Activated CD8-positive, alpha-beta memory T cell treated with anti-CD3 and anti-CD28 coated beads for 1 hour (primary cell): ENCODE measurements around the gene DMD.
"Not testable (repeated sequence)": the region's sequence is repeated elsewhere in the genome, so short reads cannot be mapped to it uniquely, and the experiment has no call there.

Experiments
- DNase-seq, 2 donors: peaks; one replicate each; pipeline ENCODE4 v3.0.0-alpha.2; 2020; ENCODE audit warnings: low read depth in 1 of 2; ENCODE audit errors: extremely low read depth in 1 of 2

Gene DMD

DNA sequence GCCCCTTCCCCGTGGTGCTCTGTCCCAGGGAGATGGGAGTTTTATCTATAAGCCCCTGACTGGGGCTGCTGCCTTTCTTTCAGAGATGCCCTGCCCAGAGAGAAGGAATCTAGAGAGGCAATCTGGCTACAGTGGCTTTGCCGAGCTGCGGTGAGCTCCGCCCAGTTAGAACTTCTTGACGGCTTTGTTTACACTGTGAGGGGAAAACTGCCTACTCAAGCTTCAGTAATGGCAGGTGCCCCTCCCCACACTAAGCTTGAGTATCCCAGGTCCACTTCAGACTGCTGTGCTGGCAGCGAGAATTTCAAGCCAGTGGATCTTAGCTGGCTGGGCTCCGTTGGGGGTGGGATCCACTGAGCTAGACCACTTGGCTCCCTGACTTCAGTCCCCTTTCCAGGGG, 1740.6 kb downstream of the DMD start:
- not testable (repeated sequence) for DNase-seq

DNA sequence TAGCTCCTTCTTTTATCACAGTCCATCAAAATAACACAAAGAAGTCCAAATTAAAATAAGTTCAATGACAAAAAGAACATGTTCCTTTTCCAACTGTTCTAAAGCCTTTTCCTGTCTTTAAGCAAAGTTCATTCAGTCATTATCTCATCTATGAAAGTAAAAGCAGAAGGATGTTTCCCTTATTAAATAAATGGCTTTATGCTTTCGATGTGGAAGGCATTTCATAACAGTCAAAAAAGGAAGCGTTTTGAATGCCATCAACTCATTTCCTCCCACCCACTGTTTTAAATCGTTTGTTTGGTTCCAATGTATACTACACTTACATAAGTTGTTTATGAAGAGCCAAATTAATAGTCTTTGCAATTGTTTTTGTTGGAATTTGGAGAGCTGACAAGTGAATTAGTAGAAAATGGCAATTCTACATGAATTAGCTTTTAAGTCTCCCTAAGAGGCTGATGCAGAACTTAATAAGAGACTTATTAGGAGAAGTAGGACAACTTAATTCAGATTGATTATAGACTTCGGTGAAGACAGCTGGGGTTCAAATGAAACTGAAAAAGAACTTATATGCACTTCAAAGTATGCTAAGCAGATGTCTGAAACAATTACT, 1746.9 kb downstream of the DMD start:
- DNase-seq, result no peak

DNA sequence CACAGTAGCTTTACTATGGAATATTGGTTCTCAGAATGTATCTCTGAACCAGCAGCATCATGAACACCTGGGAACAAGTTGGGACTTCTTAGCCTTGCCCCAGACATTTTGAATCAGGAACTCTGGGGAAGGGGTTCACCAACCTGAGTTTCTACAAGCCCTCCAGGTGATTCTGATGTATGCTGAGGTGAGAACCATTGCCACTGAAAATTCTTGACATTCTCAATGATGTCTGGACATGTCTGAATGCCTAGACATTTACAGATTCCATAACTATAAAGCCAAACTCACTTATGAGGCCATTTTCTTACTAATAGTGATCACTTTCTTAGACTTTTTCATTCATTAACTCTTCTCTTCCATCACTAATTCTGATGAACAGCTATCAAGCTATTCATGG, 1750.1 kb downstream of the DMD start:
- DNase-seq, result no peak

DNA sequence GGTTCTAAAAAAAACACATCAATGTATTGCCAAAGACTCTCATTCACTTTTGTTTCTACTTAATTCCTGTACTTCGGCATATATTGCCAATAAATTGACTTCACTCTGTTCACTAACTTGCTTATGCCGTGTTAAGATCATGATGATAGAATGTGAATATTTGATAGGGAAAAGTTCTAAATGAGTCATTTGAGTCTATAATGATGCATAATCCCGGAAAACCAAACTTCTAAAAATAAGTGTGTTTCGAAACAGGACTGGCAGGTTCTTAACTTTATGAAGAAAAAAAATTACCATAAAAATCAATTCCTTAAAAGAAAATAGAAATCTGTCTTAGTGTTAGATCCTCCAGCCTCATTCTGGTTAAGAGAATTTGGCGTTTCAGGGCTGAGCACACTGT, 1752.0 kb downstream of the DMD start:
- DNase-seq, result no peak

DNA sequence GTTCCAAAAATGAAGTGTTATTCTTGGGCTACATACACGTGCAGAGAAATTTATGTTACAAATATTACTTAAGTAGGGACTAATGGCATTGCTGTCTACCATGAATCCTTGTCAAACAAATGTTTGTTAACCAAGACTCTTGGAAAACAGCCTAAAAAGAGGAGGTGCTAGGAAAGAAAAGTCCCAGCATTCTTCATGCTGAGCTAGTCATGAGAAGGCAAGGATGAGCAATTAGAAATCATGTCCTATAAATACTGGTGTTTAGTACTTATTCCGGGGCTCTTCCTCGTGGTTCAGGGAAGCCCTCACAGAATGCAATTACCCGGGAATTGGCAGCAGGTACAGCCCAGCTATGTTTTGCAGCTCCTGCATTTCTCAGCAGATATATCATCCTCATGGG, 1761.4 kb downstream of the DMD start:
- DNase-seq, result no peak

DNA sequence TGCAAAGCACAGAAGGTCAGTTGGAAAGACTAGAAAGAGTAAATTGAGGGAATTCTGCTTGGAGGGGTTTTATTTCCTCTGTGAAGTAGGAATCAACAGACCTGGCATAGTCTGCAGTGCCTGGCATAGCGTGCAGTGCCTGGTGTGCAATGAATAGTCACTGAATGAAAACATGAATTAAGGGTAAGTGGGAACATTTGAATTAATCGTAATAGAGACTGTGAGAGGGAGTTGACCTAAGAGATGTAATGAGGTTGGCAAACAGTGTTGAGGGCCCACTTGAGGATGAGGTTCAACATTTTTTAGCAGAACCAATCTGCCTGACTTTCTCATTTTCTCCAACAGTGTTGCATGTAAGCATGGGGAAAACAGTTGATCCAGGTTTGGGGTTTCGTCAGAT, 1762.3 kb downstream of the DMD start:
- no peak for DNase-seq

DNA sequence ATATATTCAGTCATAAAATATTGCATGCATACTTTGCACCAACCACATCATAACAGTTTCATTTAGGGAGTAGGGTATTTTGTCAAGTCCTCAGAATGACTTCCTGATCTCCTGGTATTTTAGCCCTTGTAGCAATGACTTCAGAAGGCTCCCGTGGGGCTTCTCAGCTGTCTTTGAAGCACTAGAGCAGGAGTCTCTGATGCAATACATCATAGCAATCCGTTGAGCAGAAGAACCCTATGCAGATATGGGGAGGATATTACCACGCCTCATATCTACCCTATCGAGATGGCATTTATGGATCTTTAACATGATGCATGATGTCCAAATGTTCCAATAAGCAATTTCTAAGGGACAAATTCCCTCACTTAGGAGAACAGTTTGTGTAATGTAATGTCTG, 1765.8 kb downstream of the DMD start:
- DNase-seq, result no peak

DNA sequence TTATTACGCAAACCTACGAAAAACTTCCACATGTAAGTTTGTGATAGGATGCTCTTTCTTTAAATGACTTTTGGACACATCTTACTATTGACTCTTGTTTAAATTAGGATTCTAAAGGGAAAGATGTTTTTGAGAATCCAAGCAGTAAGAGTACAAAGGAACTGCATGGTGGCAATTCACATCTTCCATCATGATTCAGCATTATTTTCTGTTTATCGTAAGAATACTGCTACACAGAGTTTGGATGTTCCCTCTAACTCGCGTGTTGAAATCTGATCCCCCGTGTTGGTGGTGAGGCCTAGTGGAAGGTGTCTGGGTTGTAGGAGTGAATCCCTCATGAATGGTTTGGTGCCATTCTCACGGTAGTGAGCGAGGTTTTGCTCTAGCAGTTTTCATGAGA, 1767.7 kb downstream of the DMD start:
- DNase-seq, result no peak

DNA sequence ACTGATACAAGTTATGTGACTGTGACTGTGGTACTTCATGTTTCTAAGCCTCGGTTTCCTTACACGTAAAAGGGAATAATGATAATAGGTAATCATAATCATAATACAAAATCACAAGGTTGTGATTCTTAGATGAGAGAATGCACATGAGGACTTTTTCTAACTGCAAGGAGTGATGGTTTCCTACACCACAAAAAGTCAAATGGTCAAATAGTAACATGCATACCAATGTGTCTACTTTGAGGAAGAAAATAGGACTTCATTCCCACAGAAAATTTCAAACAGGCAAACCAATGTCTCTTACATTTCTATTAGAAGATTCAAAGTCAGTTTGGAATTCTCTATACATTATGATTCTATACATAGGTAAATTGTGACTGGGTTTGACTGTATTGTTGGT, 1770.8 kb downstream of the DMD start:
- no peak for DNase-seq

DNA sequence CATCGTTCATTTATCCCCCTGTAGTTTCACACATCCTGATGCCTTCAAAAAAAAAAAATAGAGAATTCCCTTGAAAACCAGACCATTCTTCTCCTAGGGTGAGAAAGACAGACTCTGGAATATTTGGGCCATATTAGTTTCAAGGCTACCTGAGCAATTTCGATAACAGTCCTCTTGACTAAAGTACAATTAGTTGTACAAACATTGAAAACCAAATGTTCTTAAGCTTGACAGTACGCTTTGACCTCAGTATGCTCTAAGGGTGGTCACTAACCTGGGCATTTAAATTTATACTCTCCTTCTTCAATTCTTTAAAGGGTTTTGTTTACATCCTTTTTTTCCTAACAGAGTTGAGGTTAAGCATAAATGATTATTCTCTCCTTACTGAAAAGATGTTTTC, 1774.9 kb downstream of the DMD start:
- DNase-seq, result no peak

DNA sequence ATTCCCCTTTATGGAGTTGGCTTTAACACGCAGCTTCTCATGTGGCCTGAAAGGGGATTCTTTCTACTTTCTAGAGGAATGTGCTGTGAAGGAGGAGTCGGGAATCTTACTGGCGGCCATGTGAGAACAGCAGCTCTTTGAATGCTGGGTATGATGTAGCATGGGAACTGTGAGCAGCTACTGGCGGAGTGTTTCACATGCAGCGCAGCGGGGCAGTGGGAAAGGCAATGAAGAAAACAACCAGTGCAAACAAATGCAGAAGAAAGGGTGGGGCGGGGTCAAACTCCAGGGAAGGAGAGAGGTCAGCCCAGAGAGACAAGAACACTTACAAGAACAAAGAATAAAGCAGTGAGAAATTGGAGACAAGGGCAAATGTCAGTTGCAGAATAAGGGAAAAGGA, 1775.8 kb downstream of the DMD start:
- no peak for DNase-seq

DNA sequence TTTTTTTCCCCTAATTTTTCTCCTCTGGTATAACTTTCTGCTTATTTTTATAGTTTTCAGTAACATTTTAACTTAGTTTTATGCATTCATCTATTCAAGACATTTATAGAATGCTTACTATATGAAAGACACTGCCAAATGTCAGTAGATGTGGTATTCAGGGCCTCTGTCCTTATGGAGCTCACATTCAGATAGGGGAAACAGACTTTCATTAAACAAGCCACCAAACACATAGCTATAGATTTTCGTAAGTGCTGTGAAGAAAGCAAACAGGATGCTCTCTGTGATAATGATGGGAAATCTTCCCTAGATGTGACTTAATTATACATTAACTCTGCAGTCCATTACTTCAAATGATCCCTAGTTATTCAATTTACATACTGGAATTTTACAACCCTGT, 1777.5 kb downstream of the DMD start:
- DNase-seq, result no peak

DNA sequence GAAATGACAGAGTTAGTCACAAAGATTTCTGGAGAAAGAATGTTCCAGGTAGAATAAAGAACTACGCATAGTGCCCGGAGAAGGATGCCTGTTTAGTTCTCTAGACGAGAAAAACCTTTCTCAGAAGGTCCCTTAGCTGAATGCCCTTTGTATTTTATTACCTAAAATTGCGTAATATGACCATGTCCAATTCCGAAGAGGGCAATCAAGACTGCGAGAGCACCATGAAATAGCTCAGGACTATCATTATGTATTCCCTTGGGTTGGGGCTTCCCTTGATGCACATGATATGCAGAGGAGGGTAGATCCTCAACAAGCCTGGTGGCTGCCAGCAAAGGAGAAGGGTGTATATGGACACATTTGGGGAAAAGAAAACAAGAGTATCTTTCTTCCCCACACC, 1781.4 kb downstream of the DMD start:
- no peak for DNase-seq

DNA sequence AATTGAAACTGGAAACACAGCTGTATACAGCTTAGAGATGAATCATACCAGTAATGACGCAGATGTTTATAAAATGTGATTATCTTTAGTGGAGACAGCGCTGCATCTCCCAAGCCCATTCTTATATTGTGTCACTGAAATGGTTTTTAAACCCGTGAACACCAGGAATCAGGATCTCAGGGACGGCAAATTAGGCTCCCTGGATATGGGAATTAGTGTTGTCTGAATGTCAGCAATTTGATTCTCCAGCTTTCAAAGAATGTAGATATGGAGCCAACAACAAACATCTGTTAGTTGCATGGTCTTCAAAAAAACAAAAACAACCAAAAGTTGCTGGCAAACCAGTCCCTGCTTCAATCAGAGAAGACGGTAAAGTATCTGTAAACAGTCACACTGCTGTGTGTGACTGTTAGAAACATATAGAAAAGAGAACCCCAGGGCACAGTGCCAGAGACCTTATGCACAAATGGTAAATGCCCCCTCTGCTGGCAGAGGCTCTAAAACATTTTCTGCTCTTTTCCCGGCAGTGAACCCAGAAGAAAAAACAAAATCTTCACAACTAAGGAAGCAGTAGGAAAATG, 1787.7 kb downstream of the DMD start:
- no peak for DNase-seq

DNA sequence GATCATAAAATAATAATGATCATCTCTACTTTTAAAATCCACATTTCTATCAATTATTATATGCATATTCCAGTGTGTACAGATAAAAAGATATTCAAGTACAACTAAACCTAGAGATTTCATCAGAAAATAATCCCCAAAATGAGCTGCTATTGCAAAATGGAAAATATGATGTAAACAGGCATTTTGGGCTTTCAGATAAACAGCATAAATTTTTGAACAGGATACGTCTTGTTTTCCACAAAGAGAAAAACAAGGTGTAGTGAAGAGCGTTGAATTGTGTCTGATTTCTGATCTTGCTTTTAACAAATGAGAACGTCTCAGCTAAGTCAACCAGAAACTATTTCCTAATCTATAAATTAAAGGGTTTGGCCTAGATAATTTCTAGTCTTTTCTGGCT, 1789.9 kb downstream of the DMD start:
- DNase-seq, result no peak

DNA sequence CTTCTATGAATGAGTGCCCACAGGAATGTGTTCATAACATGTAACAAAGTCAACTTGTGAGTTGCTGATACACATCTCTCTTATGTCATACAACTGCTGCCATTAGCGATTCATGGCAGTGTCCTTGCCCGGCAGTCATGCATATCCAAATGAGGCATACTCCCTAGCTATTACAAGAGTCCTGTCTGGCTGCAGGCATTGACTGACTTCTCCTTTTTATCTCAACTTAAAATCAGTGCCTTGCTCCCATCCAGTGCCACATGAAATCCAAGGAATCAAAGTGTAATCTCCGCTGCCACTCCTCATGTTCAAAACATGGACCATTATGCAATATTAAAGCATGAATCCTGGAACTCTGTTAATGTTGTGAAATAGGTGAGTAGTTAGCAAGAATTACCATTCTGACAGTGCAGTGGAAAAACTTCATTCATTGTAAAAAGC, 1790.6 kb downstream of the DMD start:
- no peak for DNase-seq

DNA sequence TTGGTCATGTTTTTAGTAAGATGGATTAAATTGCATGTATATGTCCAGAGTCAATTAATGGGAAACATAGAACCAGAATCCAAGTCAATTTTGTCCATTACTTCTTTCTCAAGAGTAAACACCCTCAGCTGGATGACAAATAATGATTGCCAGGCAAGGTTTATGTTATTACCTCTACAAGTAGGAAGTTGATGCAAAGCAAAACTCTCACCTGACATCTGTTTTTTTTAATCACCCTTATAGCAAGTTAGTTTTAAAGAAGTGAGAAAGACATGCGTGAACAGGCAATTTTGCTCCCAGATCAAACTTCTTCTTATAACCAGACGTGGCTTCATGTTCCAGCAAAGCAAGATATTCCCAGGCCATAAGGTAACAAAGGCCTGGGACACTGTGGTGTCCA, 1791.0 kb downstream of the DMD start:
- no peak for DNase-seq

DNA sequence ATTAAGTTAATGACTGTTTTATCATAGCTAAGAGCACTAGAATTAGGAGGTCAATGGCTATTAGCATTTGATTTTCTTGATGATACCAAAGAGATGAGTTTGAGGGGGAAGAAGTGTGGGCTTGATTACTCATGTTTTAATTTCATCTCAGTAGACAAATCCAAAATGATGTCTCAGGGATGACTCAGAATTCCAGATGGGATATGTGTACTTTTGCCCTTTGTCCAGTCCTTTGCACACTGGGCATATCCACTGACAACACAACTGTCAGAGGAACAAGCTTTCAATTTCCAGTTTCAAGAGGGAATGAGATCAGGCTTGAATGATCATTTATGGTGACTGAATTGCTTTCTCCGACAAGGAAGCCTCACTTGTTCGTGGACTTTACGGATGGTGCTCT, 1814.2 kb downstream of the DMD start:
- no peak for DNase-seq

DNA sequence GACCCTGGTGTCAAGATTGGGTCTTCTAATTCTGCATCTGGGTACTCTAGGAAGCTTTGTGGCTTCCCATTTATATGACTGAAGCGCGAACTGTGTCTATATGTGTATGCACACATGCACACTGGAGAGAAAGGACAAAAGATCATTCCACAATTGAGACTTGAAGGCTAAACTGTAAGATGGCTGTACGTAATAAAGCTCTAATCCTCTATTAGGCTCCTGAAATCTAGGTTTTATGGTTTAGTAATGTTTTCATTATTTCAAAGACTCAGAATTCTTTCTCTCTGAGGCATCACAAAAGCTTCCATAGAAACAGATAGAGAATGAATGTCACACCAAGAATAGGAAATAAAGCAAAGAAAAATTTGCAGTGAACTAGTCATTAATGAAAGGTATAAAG, 1818.8 kb downstream of the DMD start:
- DNase-seq, result no peak

DNA sequence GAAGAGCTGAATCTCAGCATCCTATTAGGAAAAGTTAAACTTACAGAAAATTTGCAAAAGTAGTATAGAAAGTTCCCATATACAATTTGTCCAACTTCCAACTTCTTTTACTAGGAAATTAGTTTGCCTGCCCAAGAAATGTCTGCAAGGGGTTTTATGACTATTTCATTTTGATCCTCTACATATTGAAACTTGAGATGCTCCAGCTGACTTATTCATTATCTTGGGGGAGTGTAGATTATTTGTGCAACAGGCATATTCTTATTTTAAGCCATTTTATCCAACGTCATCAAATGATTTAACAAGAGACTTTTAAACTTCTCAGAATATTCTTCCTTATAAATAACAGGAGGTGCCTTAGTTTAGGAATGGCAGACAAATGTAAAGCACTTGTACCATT, 1822.4 kb downstream of the DMD start:
- no peak for DNase-seq

DNA sequence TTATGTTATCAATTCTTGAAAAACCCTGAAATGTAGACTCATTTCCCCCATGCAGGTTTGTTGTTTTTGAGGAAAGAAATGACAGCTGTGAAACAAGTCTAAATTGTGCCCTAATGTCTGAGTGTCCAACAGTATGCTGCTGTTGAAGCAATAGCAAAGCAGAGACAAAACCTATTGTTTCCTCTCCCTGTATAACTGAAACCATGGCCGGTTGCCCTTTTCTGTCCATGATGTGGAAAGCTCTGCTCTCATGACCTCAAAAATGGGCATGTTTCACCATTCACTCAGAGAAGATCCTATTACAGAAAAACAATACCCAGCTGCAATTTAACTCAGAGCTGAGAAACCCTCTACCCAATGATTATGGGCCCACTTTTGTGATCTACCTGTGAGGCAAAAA, 1826.9 kb downstream of the DMD start:
- DNase-seq, result no peak

DNA sequence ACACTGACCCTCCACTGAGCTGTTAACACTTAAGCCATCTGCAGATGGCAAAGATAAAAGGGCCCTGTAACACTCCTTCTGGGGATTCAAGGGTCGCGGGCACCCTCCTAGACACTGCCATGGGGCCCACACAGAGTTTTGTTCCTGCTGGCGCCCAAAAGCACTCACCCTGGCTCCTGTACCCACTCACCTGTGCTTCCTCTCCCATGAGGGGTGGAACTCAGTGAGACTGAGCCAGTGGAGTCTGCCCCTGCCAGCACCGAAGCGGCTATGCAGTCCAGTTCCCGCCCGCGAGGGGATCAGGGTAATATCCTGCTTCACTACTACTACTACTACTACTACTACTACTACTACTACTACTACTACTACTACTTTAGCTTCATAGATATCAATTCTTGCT, 1827.4 kb downstream of the DMD start:
- no peak for DNase-seq

DNA sequence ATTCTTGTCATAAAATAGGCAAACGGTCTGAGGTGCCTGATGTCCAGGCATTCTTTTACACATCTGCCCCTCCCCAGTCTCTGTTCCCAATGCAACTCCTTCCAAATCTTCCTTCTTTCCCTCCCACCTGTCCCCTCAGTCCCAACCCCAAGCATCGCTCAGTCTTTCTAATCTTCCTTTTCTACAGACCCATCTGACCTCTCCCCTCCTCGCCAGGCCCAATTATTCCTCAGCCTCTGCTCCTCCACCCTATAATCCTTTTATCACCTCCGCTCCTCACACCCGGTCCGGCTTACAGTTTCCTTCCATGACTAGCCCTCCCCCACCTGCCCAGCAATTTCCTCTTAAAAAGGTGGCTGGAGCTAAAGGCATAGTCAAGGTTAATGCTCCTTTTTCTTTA, 1832.4 kb downstream of the DMD start:
- DNase-seq, result not testable (repeated sequence)
